ENCODE measurements around the gene CCDC167. TPM values are rescaled to one million over a fixed set of nuclear protein-coding genes. Genes with fewer than 3 reads are reported as not detected.

The CCDC167 gene
- total RNA-seq, 2 donors from 2014 or later: 39.2 to 78.5 TPM

DNA sequence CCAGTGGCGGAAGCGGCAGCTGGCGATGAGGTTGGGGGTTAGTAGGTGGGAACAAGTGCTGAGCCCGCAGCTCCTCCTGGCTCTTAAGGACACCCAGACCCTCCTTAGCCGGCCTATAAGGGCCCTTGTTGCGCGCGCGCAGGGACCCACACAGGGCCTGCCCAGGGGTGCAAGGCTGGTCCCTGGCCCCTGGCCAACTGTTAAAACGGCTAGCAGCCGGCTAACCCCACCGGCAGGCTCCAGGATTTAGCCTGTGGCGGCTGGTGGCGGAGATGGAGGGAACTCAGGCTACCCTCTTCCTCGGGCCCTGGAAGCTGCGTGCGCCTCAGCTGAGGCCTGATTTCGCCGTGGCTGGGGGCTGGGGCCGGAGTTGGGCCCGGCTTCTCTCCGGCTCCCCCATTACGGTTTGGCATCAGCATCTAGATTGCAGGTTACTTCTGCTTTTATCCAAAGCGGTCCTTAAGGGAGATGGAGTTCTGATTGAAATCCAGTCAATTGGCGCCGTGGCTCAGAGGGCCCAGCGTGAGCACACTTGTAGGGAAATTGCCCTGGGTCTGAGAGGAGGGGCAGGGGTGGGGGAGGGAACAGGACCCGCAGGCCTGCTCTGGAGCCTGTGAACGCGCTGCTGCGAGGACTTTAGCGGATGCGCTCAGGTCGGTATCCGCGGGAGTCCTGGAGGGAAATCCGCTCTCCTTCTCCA is 36.9 kb upstream of the CCDC167 start:
- H3K9me3 Mint-ChIP-seq: no peaks in the 10 kb centered on the region
- no peaks in the 10 kb centered on the region for H3K27me3 Mint-ChIP-seq
- no peaks in the 10 kb centered on the region for H3K36me3 Mint-ChIP-seq (ENCODE audit: low read depth)
- no peaks in the 10 kb centered on the region for H3K4me1 Mint-ChIP-seq
- no peak for ATAC-seq (replicated peaks)
- H3K27ac Mint-ChIP-seq: no peak overlapping the region
- peak overlapping the region; percentile 60 for H3K4me3 Mint-ChIP-seq

DNA sequence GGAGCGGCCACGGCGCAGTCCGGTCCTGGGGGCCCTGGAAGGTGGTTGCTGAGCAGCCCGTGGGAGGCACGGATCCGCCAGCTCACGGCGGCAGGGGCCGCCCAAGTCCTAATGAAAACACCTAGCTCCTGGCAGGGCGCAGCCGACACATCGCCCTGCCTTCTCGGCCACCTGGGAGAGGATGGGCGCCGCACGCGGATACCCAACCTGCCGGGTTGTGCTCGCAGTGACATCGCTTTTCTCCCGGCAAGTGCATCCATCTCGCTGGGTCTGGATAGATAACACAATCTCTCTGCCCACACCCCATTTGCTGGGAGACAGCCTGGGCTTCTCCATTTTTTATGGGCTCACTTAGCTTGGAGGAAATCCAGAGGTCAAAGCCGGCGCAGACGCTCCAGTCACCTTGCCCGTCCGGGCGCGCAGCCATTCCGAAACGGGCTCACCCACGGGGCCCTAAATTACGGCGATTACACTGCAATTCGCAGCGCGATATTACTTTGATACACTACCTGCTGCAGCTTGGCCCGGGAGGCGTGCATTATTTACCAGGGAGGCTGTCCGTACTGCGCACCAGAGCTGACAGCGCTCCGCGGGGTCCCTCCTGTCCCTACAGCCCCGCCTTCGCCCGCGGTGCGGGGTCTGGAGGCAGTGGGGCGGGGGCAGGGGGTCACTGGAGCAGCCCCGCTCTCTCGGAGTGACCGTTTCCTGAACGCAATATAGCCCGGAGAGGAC is 36.2 kb upstream of the CCDC167 start:
- Mint-ChIP-seq H3K9me3 (no peaks in the 10 kb centered on the region), H3K4me1 (no peaks in the 10 kb centered on the region), H3K27ac (no peak overlapping the region), H3K36me3 (ENCODE audit: low read depth) (no peaks in the 10 kb centered on the region), H3K27me3 (no peaks in the 10 kb centered on the region), H3K4me3 (peak overlapping the region; percentile 60)
- peak; percentile 63 for ATAC-seq (replicated peaks)

- Mint-ChIP-seq H3K27me3 (no peaks in the 10 kb centered on the region), H3K4me1 (no peaks in the 10 kb centered on the region), H3K27ac (no peak overlapping the region), H3K9me3 (no peaks in the 10 kb centered on the region), H3K36me3 (ENCODE audit: low read depth) (no peaks in the 10 kb centered on the region), H3K4me3 (peak overlapping the region; percentile 60)
- ATAC-seq (replicated peaks): no peak
Measured at GRCh38 chr6:37535428-37535758, 35.7 kb upstream of the CCDC167 start.

DNA sequence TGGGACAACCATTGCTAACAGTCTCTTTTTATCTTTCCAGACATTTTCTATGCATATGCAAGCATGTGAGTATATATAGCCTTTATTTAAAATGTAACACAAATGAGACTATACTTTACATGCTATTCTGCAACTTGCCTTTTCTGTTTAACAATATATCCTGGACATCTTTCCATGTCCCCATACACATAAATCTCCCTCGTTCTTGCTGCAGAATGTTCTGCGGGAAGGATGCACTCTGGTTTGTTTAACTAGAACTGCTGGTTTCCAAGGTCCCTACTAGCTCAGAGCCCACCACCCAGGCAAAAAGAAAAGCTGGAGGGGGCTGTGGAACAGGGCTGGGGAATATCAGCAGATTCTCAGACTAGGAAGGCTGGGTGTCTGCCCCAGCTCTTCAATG is 35.2 kb upstream of the CCDC167 start:
- Mint-ChIP-seq H3K4me1 (no peaks in the 10 kb centered on the region), H3K4me3 (no peak overlapping the region), H3K9me3 (no peaks in the 10 kb centered on the region), H3K27ac (no peak overlapping the region), H3K36me3 (ENCODE audit: low read depth) (no peaks in the 10 kb centered on the region), H3K27me3 (no peaks in the 10 kb centered on the region)
- ATAC-seq (replicated peaks): no peak

- Mint-ChIP-seq H3K27ac (no peak overlapping the region), H3K27me3 (no peaks in the 10 kb centered on the region), H3K4me3 (no peak overlapping the region), H3K36me3 (ENCODE audit: low read depth) (no peaks in the 10 kb centered on the region), H3K9me3 (no peaks in the 10 kb centered on the region), H3K4me1 (no peaks in the 10 kb centered on the region)
- ATAC-seq (replicated peaks): no peak
Measured at GRCh38 chr6:37532122-37532521, 32.4 kb upstream of the CCDC167 start.

DNA sequence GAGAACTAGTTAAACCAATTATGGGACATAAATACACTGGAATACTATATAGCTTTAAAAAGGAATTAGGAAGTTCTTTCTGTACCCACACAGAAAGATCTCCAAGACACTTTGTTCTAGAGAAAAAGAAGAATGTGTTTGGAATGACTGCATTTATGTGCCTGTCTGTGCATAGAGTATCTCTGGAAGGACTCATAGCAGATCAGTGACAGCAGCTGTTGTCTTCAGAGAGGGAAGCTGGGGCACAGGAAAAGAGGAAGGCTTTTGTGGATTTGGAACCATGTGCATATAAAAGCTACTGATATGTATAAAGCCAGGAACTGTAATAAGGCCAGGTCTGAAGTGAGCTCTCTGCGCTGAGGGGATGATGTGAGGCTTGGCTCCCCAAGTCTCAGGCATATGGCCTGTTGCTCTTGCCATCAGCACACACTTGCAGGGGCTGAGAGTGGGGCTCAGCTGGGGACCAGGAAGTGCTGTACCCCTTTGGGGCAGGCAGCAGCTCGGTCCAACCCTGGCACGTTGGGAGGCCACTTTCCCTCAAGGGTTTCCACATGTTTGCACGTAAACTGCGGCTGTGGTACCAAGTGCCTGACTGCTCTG is 31.8 kb upstream of the CCDC167 start:
- Mint-ChIP-seq H3K27me3 (no peaks in the 10 kb centered on the region), H3K27ac (no peak overlapping the region), H3K4me1 (no peaks in the 10 kb centered on the region), H3K4me3 (no peak overlapping the region), H3K9me3 (no peaks in the 10 kb centered on the region), H3K36me3 (ENCODE audit: low read depth) (no peaks in the 10 kb centered on the region)
- ATAC-seq (replicated peaks): no peak

- Mint-ChIP-seq H3K27ac (no peak overlapping the region), H3K4me3 (no peak overlapping the region), H3K4me1 (no peaks in the 10 kb centered on the region), H3K9me3 (no peaks in the 10 kb centered on the region), H3K36me3 (ENCODE audit: low read depth) (no peaks in the 10 kb centered on the region), H3K27me3 (no peaks in the 10 kb centered on the region)
- no peak for ATAC-seq (replicated peaks)
Measured at GRCh38 chr6:37531026-37531425, 31.3 kb upstream of the CCDC167 start.

- Mint-ChIP-seq H3K4me3 (no peak overlapping the region), H3K36me3 (ENCODE audit: low read depth) (no peaks in the 10 kb centered on the region), H3K27ac (no peak overlapping the region), H3K27me3 (no peaks in the 10 kb centered on the region), H3K4me1 (no peaks in the 10 kb centered on the region), H3K9me3 (no peaks in the 10 kb centered on the region)
- ATAC-seq (replicated peaks): no peak
Measured at GRCh38 chr6:37530297-37530696, 30.6 kb upstream of the CCDC167 start.

DNA sequence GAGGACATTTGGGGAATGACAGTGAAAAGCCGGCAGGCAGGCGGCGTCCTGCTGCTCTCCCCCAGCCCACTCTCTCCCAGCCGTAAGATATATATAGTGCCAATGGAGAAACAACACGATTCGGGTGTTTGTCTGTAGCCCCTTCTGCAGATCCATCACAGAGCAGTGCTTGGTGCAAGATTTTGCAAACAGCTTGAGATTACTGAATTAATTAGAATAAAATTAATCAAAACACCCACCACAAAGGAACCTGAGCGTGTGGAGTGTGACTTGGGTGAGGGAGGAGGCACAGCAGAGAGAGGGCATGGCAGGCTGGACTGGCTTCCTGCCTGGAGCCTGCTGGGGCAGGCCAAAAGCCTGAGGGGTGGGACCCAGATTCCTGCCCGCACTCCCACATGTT is 28.8 kb upstream of the CCDC167 start:
- no peak for ATAC-seq (replicated peaks)
- H3K9me3 Mint-ChIP-seq: no peaks in the 10 kb centered on the region

DNA sequence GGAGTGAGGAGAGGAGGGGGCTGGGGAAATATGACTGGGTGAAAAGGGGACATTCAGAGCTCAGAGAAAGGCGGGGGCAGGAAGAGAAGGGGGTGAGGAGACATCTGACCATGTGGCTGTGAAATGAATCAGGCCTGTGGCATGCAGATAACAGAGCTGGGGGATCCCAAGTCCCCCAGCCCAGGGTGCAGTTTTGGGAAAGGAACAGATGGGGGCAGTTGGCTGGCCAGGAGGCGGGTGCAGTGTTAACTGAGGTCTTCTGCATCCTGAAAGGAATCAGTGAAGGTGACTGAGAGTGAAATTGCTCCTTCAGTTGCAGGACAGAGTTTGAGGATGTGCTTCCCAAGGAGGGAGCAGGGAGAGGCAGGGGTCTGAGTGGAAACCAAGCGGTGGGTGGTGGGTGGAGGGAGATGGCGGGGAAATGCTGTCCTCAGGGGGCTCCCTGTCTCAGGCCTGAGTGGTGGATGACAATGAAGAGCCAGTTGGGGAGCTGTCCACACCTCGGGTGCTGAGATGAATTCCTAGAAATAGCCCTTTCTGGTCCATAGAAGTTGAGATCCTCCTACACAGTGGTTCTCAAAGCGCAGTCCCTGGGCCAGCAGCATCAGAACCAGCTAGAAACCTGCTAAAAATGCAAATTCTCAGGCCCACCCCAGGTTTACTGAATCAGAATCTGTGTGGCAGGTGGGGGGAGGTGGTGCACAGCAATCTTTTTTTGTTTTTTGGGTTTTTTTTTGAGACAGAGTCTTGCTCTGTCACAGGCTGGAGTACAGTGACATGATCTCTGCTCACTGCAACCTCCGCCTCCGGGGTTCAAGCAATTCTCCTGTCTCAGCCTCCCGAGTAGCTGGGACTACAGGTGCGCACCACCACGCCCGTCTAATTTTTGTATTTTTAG is 26.0 kb upstream of the CCDC167 start:
- Mint-ChIP-seq H3K9me3 (no peaks in the 10 kb centered on the region), H3K27ac (no peak overlapping the region), H3K4me1 (peaks cover 18% of the 10 kb centered on the region), H3K4me3 (no peak overlapping the region), H3K27me3 (no peaks in the 10 kb centered on the region), H3K36me3 (ENCODE audit: low read depth) (no peaks in the 10 kb centered on the region)
- no peak for ATAC-seq (replicated peaks)

More for the DNA sequence above, 28.8 kb upstream of the CCDC167 start:
- H3K4me3 Mint-ChIP-seq: no peak overlapping the region
- H3K27ac Mint-ChIP-seq: no peak overlapping the region
- H3K4me1 Mint-ChIP-seq: peaks cover 4% of the 10 kb centered on the region
- no peaks in the 10 kb centered on the region for H3K36me3 Mint-ChIP-seq (ENCODE audit: low read depth)
- no peaks in the 10 kb centered on the region for H3K27me3 Mint-ChIP-seq

GRCh38 chr6:37524970-37525318 is 25.3 kb upstream of the CCDC167 start:
- Mint-ChIP-seq H3K27me3 (no peaks in the 10 kb centered on the region), H3K27ac (no peak overlapping the region), H3K36me3 (ENCODE audit: low read depth) (no peaks in the 10 kb centered on the region), H3K4me1 (peaks cover 18% of the 10 kb centered on the region), H3K4me3 (no peak overlapping the region), H3K9me3 (no peaks in the 10 kb centered on the region)
- no peak for ATAC-seq (replicated peaks)

GRCh38 chr6:37524025-37524969 is 24.6 kb upstream of the CCDC167 start:
- H3K9me3 Mint-ChIP-seq: no peaks in the 10 kb centered on the region
- H3K4me1 Mint-ChIP-seq: peaks cover 20% of the 10 kb centered on the region

DNA sequence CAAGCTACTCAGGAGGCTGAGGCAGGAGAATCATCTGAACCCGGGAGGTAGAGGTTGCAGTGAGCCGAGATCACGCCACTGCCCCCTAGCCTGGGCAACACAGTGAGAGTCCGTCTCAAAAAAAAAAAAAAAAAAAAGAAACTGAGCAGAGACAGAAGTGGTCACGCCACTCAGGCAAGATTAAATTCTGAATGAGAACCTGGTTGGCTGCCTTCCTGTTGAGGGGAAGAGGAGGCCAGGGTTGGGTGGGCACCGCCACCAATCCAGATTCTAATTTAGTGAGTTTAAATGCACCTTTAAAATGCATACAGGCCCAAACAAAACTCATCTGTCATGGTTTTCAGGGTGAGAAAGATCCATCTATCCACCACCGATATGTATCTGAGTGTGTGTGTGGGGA is 23.7 kb upstream of the CCDC167 start:
- no peaks in the 10 kb centered on the region for H3K9me3 Mint-ChIP-seq
- H3K27ac Mint-ChIP-seq: no peak overlapping the region
- peaks cover 28% of the 10 kb centered on the region for H3K4me1 Mint-ChIP-seq
- no peaks in the 10 kb centered on the region for H3K36me3 Mint-ChIP-seq (ENCODE audit: low read depth)
- no peak for ATAC-seq (replicated peaks)
- no peaks in the 10 kb centered on the region for H3K27me3 Mint-ChIP-seq
- no peak overlapping the region for H3K4me3 Mint-ChIP-seq

More at GRCh38 chr6:37524025-37524969, 24.6 kb upstream of the CCDC167 start:
- no peak for ATAC-seq (replicated peaks)
- Mint-ChIP-seq H3K36me3 (ENCODE audit: low read depth) (no peaks in the 10 kb centered on the region), H3K27ac (no peak overlapping the region), H3K27me3 (no peaks in the 10 kb centered on the region), H3K4me3 (no peak overlapping the region)

- Mint-ChIP-seq H3K27ac (peak overlapping the region; percentile 9), H3K9me3 (no peaks in the 10 kb centered on the region), H3K4me3 (no peak overlapping the region), H3K27me3 (no peaks in the 10 kb centered on the region), H3K4me1 (peaks cover 32% of the 10 kb centered on the region), H3K36me3 (ENCODE audit: low read depth) (no peaks in the 10 kb centered on the region)
- no peak for ATAC-seq (replicated peaks)
Measured at GRCh38 chr6:37522836-37523235, 23.1 kb upstream of the CCDC167 start.

All from activated T-helper 17 cell treated with anti-CD3 and anti-CD28 coated beads, Interleukin-2, amount 50 U/mL, for 72 hours (primary cell).